GM23338 (cell line): ENCODE data around the gene GAP43. TPM values are rescaled to one million over a fixed set of nuclear protein-coding genes. Genes with fewer than 3 reads are reported as not detected.

Experiments
- ATAC-seq: fragments of 200-7000 bp; cut with Tn5 transposase; 3 replicates; pipeline ENCODE4 v1.9.1; 2020
- DNase-seq: peaks from one replicate; pipeline ENCODE4 v3.0.0-alpha.2; 2015; ENCODE audit warnings: low spot score
- H2AFZ ChIP-seq: fragments of 200-600 bp; sonication (generic); 2 replicates; pipeline ENCODE4 v1.8.0; 2016; ENCODE audit warnings: antibody characterized with exemption, mild to moderate bottlenecking, moderate library complexity
- H3F3A ChIP-seq: fragments of 200-600 bp; sonication (generic); replicated peaks from 2 replicates; pipeline ENCODE4 v1.8.0; 2017; ENCODE audit warnings: antibody characterized with exemption, mixed run types, low read depth
- H3K27ac ChIP-seq: fragments of 200-600 bp; sonication (generic); 2 replicates; pipeline ENCODE4 v1.6.1; 2016; ENCODE audit warnings: low read depth
- H3K27me3 ChIP-seq: fragments of 200-600 bp; sonication (generic); 2 replicates; pipeline ENCODE4 v1.8.0; 2016; ENCODE audit warnings: mild to moderate bottlenecking, mixed run types, moderate library complexity; ENCODE audit not compliant: insufficient read depth
- H3K36me3 ChIP-seq: fragments of 200-600 bp; sonication (generic); 2 replicates; pipeline ENCODE4 v1.8.0; 2016; ENCODE audit warnings: mild to moderate bottlenecking; ENCODE audit not compliant: insufficient read depth
- H3K4me1 ChIP-seq: fragments of 200-600 bp; sonication (generic); 2 replicates; pipeline ENCODE4 v1.8.0; 2016; ENCODE audit warnings: mild to moderate bottlenecking, moderate library complexity; ENCODE audit not compliant: insufficient read depth
- H3K4me2 ChIP-seq: fragments of 200-600 bp; sonication (generic); 2 replicates; pipeline ENCODE4 v1.7.1; 2017; ENCODE audit warnings: mixed run types
- H3K4me3 ChIP-seq: fragments of 200-600 bp; sonication (generic); 2 replicates; pipeline ENCODE4 v1.6.1; 2016; ENCODE audit warnings: mixed run types
- H3K79me2 ChIP-seq: fragments of 200-600 bp; sonication (generic); replicated peaks from 2 replicates; pipeline ENCODE4 v1.8.0; 2017; ENCODE audit warnings: mild to moderate bottlenecking; ENCODE audit not compliant: insufficient read depth
- H3K9me2 ChIP-seq: fragments of 200-600 bp; sonication (generic); 2 replicates; pipeline ENCODE4 v1.8.0; 2017; ENCODE audit not compliant: insufficient read depth
- H4K20me1 ChIP-seq: fragments of 200-600 bp; sonication (generic); replicated peaks from 2 replicates; pipeline ENCODE4 v1.8.0; 2017; ENCODE audit warnings: mild to moderate bottlenecking; ENCODE audit not compliant: insufficient read depth
- H3K27ac Mint-ChIP-seq: 2 replicates; pipeline ENCODE4 v1.8.0; 2020; ENCODE audit warnings: inconsistent platforms, mild to moderate bottlenecking, moderate library complexity, mixed read lengths
- H3K27me3 Mint-ChIP-seq: 3 replicates; pipeline ENCODE4 v1.8.0; 2022; ENCODE audit warnings: low read depth, mild to moderate bottlenecking, moderate library complexity, mixed read lengths, inconsistent platforms; ENCODE audit not compliant: insufficient read depth, poor library complexity
- H3K36me3 Mint-ChIP-seq: 3 replicates; pipeline ENCODE4 v1.8.0; 2021; ENCODE audit warnings: low read depth, mild to moderate bottlenecking, inconsistent platforms, moderate library complexity, mixed read lengths
- H3K4me1 Mint-ChIP-seq: 3 replicates; pipeline ENCODE4 v1.8.0; 2020; ENCODE audit warnings: mild to moderate bottlenecking, inconsistent platforms, mixed read lengths
- H3K4me3 Mint-ChIP-seq: 3 replicates; pipeline ENCODE4 v1.8.0; 2021; ENCODE audit warnings: moderate library complexity, mild to moderate bottlenecking, inconsistent platforms, mixed read lengths
- H3K9me3 Mint-ChIP-seq: 3 replicates; pipeline ENCODE4 v1.8.0; 2020; ENCODE audit warnings: moderate library complexity, mild to moderate bottlenecking, inconsistent platforms, mixed read lengths
- CREB1 ChIP-seq: fragments of 250-450 bp; sonication (Bioruptor Pico); IDR thresholded peaks from 2 replicates; pipeline ENCODE4 v1.5.0; 2020; ENCODE audit warnings: low read depth, mild to moderate bottlenecking, moderate library complexity
- CTCF ChIP-seq, 2 experiments: fragments of 200-600 bp in 1 of 2; sonication (generic) in 1 of 2; conservative IDR thresholded peaks; 2 replicates each; pipeline versions ENCODE4 v1.5.1 to v1.6.1; 2016 to 2017; ENCODE audit warnings: antibody characterized with exemption in 2 of 2, low read depth in 2 of 2, mild to moderate bottlenecking in 2 of 2, moderate library complexity in 1 of 2
- ETS1 ChIP-seq: IDR thresholded peaks from 2 replicates; pipeline ENCODE4 v1.6.1; 2016; ENCODE audit warnings: antibody characterized with exemption
- EZH2 ChIP-seq: fragments of 200-600 bp; sonication (generic); IDR thresholded peaks from one replicate; pipeline ENCODE4 v1.8.0; 2017; ENCODE audit warnings: antibody characterized with exemption, mild to moderate bottlenecking, low read depth; ENCODE audit not compliant: unreplicated experiment
- EZH2phosphoT487 ChIP-seq: fragments of 200-600 bp; sonication (generic); IDR thresholded peaks from one replicate; pipeline ENCODE4 v1.8.1; 2018; ENCODE audit warnings: antibody characterized with exemption; ENCODE audit not compliant: unreplicated experiment
- JUNB ChIP-seq: IDR thresholded peaks from one replicate; pipeline ENCODE4 v1.6.1; 2016; ENCODE audit warnings: antibody characterized with exemption; ENCODE audit not compliant: unreplicated experiment
- NANOG ChIP-seq: IDR thresholded peaks from 2 replicates; pipeline ENCODE4 v1.6.1; 2016; ENCODE audit warnings: antibody characterized with exemption, borderline replicate concordance
- POLR2AphosphoS5 ChIP-seq: IDR thresholded peaks from 2 replicates; pipeline ENCODE4 v1.6.1; 2016; ENCODE audit warnings: antibody characterized with exemption, low read depth
- REST ChIP-seq: IDR thresholded peaks from one replicate; pipeline ENCODE4 v1.6.1; 2018; ENCODE audit warnings: antibody characterized with exemption; ENCODE audit not compliant: unreplicated experiment
- STAT1 ChIP-seq: IDR thresholded peaks from one replicate; pipeline ENCODE4 v1.6.1; 2016; ENCODE audit warnings: antibody characterized with exemption; ENCODE audit not compliant: unreplicated experiment
- ZNF114 ChIP-seq: fragments of 250-450 bp; sonication (Bioruptor Pico); IDR thresholded peaks from 2 replicates; pipeline ENCODE4 v1.5.0; 2020; ENCODE audit warnings: mild to moderate bottlenecking, moderate library complexity
- ZNF331 ChIP-seq: fragments of 250-450 bp; sonication (Bioruptor Pico); IDR thresholded peaks from 2 replicates; pipeline ENCODE4 v1.5.0; 2020; ENCODE audit warnings: low read depth, mild to moderate bottlenecking, moderate library complexity
- ZNF462 ChIP-seq: fragments of 250-450 bp; sonication (Bioruptor Pico); IDR thresholded peaks from 2 replicates; pipeline ENCODE4 v1.5.0; 2020; ENCODE audit warnings: mild to moderate bottlenecking, moderate library complexity
- polyA plus RNA-seq: library from polyadenylated mRNA; unstranded; fragments of >200 nt; fragmentation: Nextera tagmentation; extraction: Ambion mirVana; gene quantifications from 2 replicates; pipeline ENCODE4 v1.2.1, GENCODE V29; 2016
- total RNA-seq: library from RNA; depleted of rRNA; stranded (reverse); fragments of >200 nt; shearing (Covaris generic); gene quantifications from 2 replicates; pipeline ENCODE4 v1.2.3, GENCODE V29; 2014

The GAP43 gene
- total and polyA plus RNA-seq, 2 experiments from 2014 or later: 16.1 to 48.1 TPM

GRCh38 chr3:115651599-115651998, 28.3 kb downstream of the GAP43 start:
- Histone ChIP-seq H3K4me2 (no peak overlapping the region), H3F3A (no peaks in the 10 kb centered on the region), H3K9me2 (no peaks in the 10 kb centered on the region), H3K4me1 (no peaks in the 10 kb centered on the region; the same call in 1 of the 2 replicates), H3K36me3 (no peaks in the 10 kb centered on the region), H3K27me3 (no peaks in the 10 kb centered on the region), H3K27ac (no peak overlapping the region), H4K20me1 (no peaks in the 10 kb centered on the region), H2AFZ (no peak overlapping the region), H3K79me2 (no peaks in the 10 kb centered on the region), H3K4me3 (no peak overlapping the region)
- H3K27ac Mint-ChIP-seq: no peak overlapping the region
- DNase-seq: no peak
- H3K4me3 Mint-ChIP-seq: no peak overlapping the region
- no peaks in the 10 kb centered on the region; the same call in 2 of the 3 replicates for H3K9me3 Mint-ChIP-seq
- peaks cover 10% of the 10 kb centered on the region for H3K27me3 Mint-ChIP-seq
- ATAC-seq: no peak
- H3K36me3 Mint-ChIP-seq: no peaks in the 10 kb centered on the region
- TF ChIP-seq POLR2AphosphoS5 (no peak), ZNF331 (CRISPR knock-in tag) (no peak), ETS1 (no peak), EZH2 (no peak), EZH2phosphoT487 (no peak), JUNB (no peak), ZNF462 (CRISPR knock-in tag) (no peak), CTCF (conservative IDR thresholded peaks at IDR 0.05; ENCODE audit: low read depth in 2 of 2) (no peak), STAT1 (no peak), CREB1 (no peak), ZNF114 (CRISPR knock-in tag) (no peak), REST (no peak), NANOG (no peak)
- H3K4me1 Mint-ChIP-seq: peaks cover 4% of the 10 kb centered on the region; the same call in 1 of the 3 replicates
